HCT116 (cell line): ENCODE data around the gene ALOX15. TPM values are rescaled to one million over a fixed set of nuclear protein-coding genes. Genes with fewer than 3 reads are reported as not detected.

Experiments used
- ATAC-seq: fragments of 200-7000 bp; cut with Tn5 transposase; 2 replicates; pipeline ENCODE4 v1.9.1; 2020; ENCODE audit warnings: mild to moderate bottlenecking, moderate library complexity
- BruUV-seq: library from RNA; stranded (reverse); fragments of 400-500 nt; replicated peaks from 2 replicates; lab custom pipeline; 2021; lab: Mats Ljungman, UMichigan
- CTCF ChIA-PET: fragments of 300-600 bp; sonication (Branson Sonifier 250); formaldehyde crosslinking; loops from one replicate; lab custom pipeline; 2021; ENCODE audit warnings: antibody characterized with exemption; lab: Charles Lee
- POLR2A ChIA-PET: fragments of 300-600, 350-600 bp; sonication (Branson Sonifier 250); formaldehyde crosslinking; loops from one replicate; lab custom pipeline; 2021; ENCODE audit warnings: antibody characterized with exemption; lab: Charles Lee
- RAD21 ChIA-PET, 2 experiments: fragments of 300-600 bp; sonication (Branson Sonifier 250); formaldehyde crosslinking; loops; one replicate each; lab custom pipeline; 2023; ENCODE audit warnings: low total read pairs in 2 of 2; ENCODE audit not compliant: uncharacterized antibody in 2 of 2, unreplicated experiment in 2 of 2, low non-redundant PET in 1 of 2; lab: Charles Lee
- DNase-seq: peaks from one replicate; pipeline ENCODE4 v3.0.0-alpha.2; 2010; ENCODE audit warnings: low read depth, low spot score
- H2AFZ ChIP-seq: fragments of 200-600 bp; shearing (Covaris generic), sonication (generic); 2 replicates; pipeline ENCODE4 v1.6.1; 2017; ENCODE audit warnings: low read depth, mixed run types, mixed read lengths, antibody characterized with exemption, low read length; ENCODE audit not compliant: poor library complexity, severe bottlenecking
- H3K27ac ChIP-seq: 2 replicates; pipeline ENCODE4 v1.5.1; 2012; ENCODE audit warnings: low read depth, low read length
- H3K27me3 ChIP-seq: fragments of 200-600 bp; sonication (generic); 2 replicates; pipeline ENCODE4 v1.6.1; 2016; ENCODE audit warnings: mixed run types, low read length, mixed read lengths; ENCODE audit not compliant: insufficient read depth
- H3K36me3 ChIP-seq, 2 experiments: fragments of 200-500 bp in 1 of 2; fragments of 200-600 bp in 1 of 2; sonication (Bioruptor generic) in 1 of 2; sonication (generic) in 1 of 2; 2 replicates each; pipeline versions ENCODE4 v1.5.1 to v1.6.1; 2014 to 2016; ENCODE audit warnings: low read length in 2 of 2, inconsistent platforms in 1 of 2, mixed read lengths in 1 of 2, mixed run types in 1 of 2; ENCODE audit not compliant: insufficient read depth in 2 of 2, control insufficient read depth in 1 of 2
- H3K4me1 ChIP-seq, 2 experiments: fragments of 200-600 bp in 1 of 2; sonication (generic) in 1 of 2; 2 replicates each; pipeline versions ENCODE4 v1.5.1 to v1.6.1; 2012 to 2017; ENCODE audit warnings: low read length in 2 of 2, inconsistent platforms in 1 of 2, mild to moderate bottlenecking in 1 of 2, mixed read lengths in 1 of 2, mixed run types in 1 of 2, moderate library complexity in 1 of 2; ENCODE audit not compliant: insufficient read depth in 2 of 2, control insufficient read depth in 1 of 2
- H3K4me2 ChIP-seq: fragments of 200-600 bp; sonication (generic); 2 replicates; pipeline ENCODE4 v1.6.1; 2017; ENCODE audit warnings: mixed run types, low read length, mixed read lengths
- H3K4me3 ChIP-seq, 2 experiments: fragments of 200-600 bp in 1 of 2; sonication (generic) in 1 of 2; replicated peaks in 1 of 2; 2 replicates each; pipeline ENCODE4 v1.5.1; 2011 to 2016; ENCODE audit warnings: low read length in 2 of 2, control low read depth in 1 of 2, low read depth in 1 of 2, mild to moderate bottlenecking in 1 of 2, mixed read lengths in 1 of 2, mixed run types in 1 of 2
- H3K79me2 ChIP-seq: fragments of 200-600 bp; sonication (generic); 2 replicates; pipeline ENCODE4 v1.6.1; 2017; ENCODE audit warnings: mild to moderate bottlenecking, mixed run types, low read length, moderate library complexity, mixed read lengths; ENCODE audit not compliant: insufficient read depth
- H3K9ac ChIP-seq: fragments of 200-600 bp; sonication (generic); 2 replicates; pipeline ENCODE4 v1.6.1; 2016; ENCODE audit warnings: low read length, mixed read lengths
- H3K9me2 ChIP-seq: fragments of 200-600 bp; sonication (generic), shearing (Covaris generic); 2 replicates; pipeline ENCODE4 v1.6.1; 2017; ENCODE audit warnings: mixed run types, mild to moderate bottlenecking, moderate library complexity; ENCODE audit not compliant: insufficient read depth
- H3K9me3 ChIP-seq, 2 experiments: fragments of 200-500 bp in 1 of 2; fragments of 200-600 bp in 1 of 2; sonication (Bioruptor generic) in 1 of 2; sonication (generic) in 1 of 2; 2 replicates each; pipeline ENCODE4 v1.6.1; 2014 to 2017; ENCODE audit warnings: low read length in 2 of 2, mixed read lengths in 2 of 2, inconsistent platforms in 1 of 2, low read depth in 1 of 2, mild to moderate bottlenecking in 1 of 2, mixed run types in 1 of 2, moderate library complexity in 1 of 2; ENCODE audit not compliant: control insufficient read depth in 1 of 2, insufficient read depth in 1 of 2
- H4K20me1 ChIP-seq: fragments of 200-600 bp; sonication (generic), shearing (Covaris generic); 2 replicates; pipeline ENCODE4 v1.6.1; 2017; ENCODE audit warnings: mixed run types, mild to moderate bottlenecking, moderate library complexity; ENCODE audit not compliant: insufficient read depth
- CEBPB ChIP-seq: IDR thresholded peaks from 2 replicates; pipeline ENCODE4 v1.6.1; 2012; ENCODE audit warnings: low read depth
- EGR1 ChIP-seq: IDR thresholded peaks from 2 replicates; pipeline ENCODE4 v1.6.1; 2012; ENCODE audit warnings: low read depth
- SRF ChIP-seq: IDR thresholded peaks from 2 replicates; pipeline ENCODE4 v1.6.1; 2012; ENCODE audit warnings: low read depth
- ZNF274 ChIP-seq: fragments of 200-500 bp; sonication (Bioruptor generic); IDR thresholded peaks from 2 replicates; pipeline ENCODE4 v1.6.1; 2014; ENCODE audit warnings: mild to moderate bottlenecking, low read depth, low read length, inconsistent platforms
- intact Hi-C: fragments of 100-400 bp; cut with micrococcal nuclease; formaldehyde crosslinking; loops from 2 replicates; pipeline ENCODE4 v1.10.0; 2022
- total RNA-seq: library from RNA; stranded (reverse); gene quantifications from one replicate; pipeline ENCODE4 v1.2.1, GENCODE V29; 2021; ENCODE audit not compliant: unreplicated experiment
- TF ChIP-seq, protein P1 (sequence below): IDR thresholded peaks from 2 replicates; pipeline ENCODE4 v1.6.1; 2012; ENCODE audit warnings: low read depth

The ALOX15 gene
- total RNA-seq, 1 experiment from 2014 or later: 0.57 TPM

GRCh38 chr17:4658478-4659305, 17.2 kb upstream of the ALOX15 start:
- ChIA-PET POLR2A (interaction anchor here (1.2 kb wide), 1 partner anchor 10 kb away, joined by 3 read pairs; no protein-coding TSS in a partner anchor), CTCF (no interaction called here)
- no peak for ATAC-seq

More at GRCh38 chr17:4658478-4659305, 17.2 kb upstream of the ALOX15 start:
- BruUV-seq: no TSS peak
- Histone ChIP-seq H3K9ac (no peak overlapping the region), H3K9me2 (no peaks in the 10 kb centered on the region), H3K4me1 (0 out of 4 replicates have a peak, but pooled peaks cover 0 to 3% of the 10 kb centered on the region in 2 experiments), H3K27me3 (no peaks in the 10 kb centered on the region), H3K36me3 (no peaks in the 10 kb centered on the region), H2AFZ (no peak overlapping the region), H3K79me2 (no peaks in the 10 kb centered on the region), H3K9me3 (no peaks in the 10 kb centered on the region), H3K4me3 (no peak overlapping the region), H3K4me2 (no peak overlapping the region), H3K27ac (no peak overlapping the region), H4K20me1 (no peaks in the 10 kb centered on the region)
- RAD21 ChIA-PET: no interaction called here
- no peak for DNase-seq
- TF ChIP-seq SRF (no peak), CEBPB (no peak), ZNF274 (no peak), EGR1 (0 out of 2 replicates have a peak, but pooled peaks have one; percentile 30)
- TF ChIP-seq, protein P1, sequence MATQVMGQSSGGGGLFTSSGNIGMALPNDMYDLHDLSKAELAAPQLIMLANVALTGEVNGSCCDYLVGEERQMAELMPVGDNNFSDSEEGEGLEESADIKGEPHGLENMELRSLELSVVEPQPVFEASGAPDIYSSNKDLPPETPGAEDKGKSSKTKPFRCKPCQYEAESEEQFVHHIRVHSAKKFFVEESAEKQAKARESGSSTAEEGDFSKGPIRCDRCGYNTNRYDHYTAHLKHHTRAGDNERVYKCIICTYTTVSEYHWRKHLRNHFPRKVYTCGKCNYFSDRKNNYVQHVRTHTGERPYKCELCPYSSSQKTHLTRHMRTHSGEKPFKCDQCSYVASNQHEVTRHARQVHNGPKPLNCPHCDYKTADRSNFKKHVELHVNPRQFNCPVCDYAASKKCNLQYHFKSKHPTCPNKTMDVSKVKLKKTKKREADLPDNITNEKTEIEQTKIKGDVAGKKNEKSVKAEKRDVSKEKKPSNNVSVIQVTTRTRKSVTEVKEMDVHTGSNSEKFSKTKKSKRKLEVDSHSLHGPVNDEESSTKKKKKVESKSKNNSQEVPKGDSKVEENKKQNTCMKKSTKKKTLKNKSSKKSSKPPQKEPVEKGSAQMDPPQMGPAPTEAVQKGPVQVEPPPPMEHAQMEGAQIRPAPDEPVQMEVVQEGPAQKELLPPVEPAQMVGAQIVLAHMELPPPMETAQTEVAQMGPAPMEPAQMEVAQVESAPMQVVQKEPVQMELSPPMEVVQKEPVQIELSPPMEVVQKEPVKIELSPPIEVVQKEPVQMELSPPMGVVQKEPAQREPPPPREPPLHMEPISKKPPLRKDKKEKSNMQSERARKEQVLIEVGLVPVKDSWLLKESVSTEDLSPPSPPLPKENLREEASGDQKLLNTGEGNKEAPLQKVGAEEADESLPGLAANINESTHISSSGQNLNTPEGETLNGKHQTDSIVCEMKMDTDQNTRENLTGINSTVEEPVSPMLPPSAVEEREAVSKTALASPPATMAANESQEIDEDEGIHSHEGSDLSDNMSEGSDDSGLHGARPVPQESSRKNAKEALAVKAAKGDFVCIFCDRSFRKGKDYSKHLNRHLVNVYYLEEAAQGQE: no peak
- intact Hi-C loops: no loop called here
